Activated CD4-positive, CD25-positive, alpha-beta regulatory T cell treated with anti-CD3 and anti-CD28 coated beads, Interleukin-2, amount 50 U/mL, for 24 hours (primary cell): ENCODE results near the gene WDR7.

ENCODE experiments used
- ATAC-seq, 2 donors: fragments of 150-1000 bp; cut with Tn5 transposase; one replicate each; pipeline ENCODE4 v1.10.0; 2021; ENCODE audit warnings: mild to moderate bottlenecking in 1 of 2, moderate library complexity in 1 of 2

WDR7 gene

DNA sequence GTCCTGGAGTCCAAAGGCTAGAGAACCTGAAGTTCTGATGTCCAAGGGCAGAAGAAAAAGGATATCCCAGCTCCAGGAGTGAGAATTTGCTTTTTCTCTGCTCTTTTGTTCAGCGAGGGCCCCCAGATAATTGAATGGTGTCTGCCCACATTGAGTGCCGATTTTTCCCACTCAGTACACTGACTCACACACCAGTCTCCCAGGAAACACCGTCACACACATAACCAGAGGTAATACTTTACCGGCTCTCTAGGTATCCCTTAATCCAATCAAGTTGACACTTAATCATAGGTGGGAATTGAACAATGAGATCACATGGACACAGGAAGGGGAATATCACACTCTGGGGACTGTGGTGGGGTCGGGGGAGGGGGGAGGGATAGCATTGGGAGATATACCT, 161.5 kb downstream of the WDR7 start:
- no peak for ATAC-seq

- no peak for ATAC-seq
Observed at GRCh38 chr18:56815926-56816325, 164.8 kb downstream of the WDR7 start.

DNA sequence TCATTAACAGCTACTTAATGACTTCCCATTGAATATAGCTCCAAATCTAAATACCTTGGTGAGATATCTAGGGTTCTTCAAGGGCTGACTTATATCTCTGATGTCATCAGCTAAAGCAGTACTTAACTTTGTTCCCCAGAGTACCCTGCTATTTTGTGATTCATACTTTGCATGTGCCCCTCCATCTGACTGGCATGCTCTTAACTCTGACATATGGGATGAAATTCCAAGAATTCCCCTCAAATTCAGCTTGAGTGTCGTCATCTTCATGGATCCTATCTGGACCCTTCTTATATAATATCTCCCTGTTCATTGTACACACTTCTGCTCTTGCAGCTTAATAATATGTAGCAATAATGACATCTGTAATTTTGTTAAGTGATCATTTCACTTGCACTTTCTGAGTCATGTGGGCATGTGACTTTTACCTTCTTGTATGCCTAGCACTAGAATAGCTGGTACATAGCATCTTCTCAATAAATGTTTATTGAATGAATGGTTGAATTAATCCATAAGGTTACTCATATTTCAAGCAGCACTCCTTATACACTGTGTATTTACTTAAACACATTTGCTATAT, 172.9 kb downstream of the WDR7 start:
- no peak for ATAC-seq

GRCh38 chr18:56825321-56825720, 174.2 kb downstream of the WDR7 start:
- ATAC-seq: no peak

- no peak for ATAC-seq
Observed at GRCh38 chr18:56825878-56826277, 174.7 kb downstream of the WDR7 start.

GRCh38 chr18:56831988-56832387, 180.8 kb downstream of the WDR7 start:
- no peak for ATAC-seq

DNA sequence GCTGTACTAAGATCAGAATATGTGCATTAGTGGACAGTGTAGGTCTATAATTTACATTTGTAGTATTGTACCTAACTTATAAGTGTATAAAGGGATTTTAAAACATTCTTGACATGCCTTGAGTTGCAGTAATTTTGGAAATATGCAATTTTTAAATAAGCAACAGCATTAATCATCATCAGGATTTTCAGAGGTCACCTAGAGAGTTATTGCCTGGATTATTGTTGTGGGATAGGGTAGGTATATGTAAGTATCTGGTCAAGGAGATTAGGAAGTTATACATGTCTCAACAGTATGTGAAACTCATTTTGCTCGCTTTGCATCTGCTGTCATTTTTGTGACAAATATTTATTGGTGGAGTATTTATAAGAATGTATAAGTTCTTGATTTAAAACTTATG, 184.2 kb downstream of the WDR7 start:
- no peak for ATAC-seq

DNA sequence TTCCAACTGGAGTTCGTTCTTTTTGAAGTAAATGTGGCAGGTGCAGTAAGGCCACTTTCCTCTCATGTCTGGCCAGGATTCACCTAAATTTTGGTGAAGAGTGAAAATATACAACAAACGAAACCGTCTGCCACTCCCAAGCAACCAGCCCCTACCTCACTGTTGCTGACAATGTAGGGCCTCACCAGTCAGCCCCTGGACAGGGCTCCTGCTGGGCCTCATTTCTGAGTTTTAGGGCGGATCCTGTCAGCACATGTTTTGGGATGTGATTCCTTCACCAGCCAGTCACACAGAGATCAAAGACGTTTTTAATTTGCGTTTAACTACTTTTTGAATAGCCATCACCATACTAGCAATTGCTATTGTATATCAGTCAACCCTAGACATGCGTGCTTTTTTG, 185.0 kb downstream of the WDR7 start:
- no peak for ATAC-seq

DNA sequence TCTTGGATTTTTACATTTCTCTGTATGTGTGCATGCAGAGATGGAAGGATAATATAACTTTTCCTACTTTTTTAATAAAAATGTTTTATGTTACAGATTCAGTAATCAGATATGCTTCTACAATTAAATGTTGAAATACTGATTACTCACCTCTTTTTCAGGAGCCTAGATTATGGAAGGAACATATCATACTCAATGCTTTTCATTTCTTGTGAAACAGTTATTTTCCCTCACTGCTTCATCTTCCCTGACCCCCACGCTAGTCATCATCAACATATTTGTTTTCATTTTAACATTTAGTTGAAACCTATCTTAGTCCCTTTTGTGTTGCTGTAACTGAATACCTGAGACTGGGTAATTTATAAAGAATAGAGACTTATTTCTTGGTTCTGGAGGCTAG, 190.7 kb downstream of the WDR7 start:
- no peak for ATAC-seq

DNA sequence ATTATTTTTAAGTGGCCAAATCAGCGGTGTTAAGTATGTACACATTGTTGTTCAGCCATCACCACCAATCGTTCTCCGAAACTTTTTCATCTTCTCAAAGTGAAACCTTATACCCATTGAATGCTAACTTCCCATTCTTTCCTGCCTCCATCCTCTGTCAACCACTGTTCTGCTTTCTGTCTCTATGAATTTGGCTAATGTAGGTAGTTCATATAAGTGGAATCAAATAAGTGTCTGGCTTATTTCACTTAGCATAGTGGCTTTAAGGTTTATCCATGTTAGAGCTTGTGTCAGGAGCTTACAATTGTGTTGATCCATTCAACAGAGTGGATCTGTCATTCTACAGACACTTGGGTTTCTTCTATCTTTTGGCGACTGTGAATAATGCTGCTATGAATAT, 192.1 kb downstream of the WDR7 start:
- no peak for ATAC-seq

DNA sequence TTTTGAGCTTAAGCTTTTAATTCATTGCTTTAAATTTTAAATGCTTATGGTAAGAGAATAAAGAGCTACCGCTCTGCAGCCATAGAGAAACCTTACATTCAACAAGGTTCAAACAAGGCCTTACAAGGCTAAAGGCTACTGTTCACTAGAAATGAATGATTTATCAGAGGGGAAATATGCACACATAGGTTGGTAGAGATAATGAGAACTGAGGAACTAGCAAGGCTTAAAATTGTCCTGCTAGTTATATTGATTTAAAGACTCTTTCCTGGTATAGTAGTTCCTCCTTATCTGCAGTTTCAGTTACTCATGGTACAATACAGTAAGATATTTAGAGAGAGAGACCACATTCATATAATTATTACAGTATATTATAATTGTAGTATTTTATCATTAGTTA, 193.4 kb downstream of the WDR7 start:
- no peak for ATAC-seq

GRCh38 chr18:56851774-56852173, 200.6 kb downstream of the WDR7 start:
- ATAC-seq: no peak

- ATAC-seq: no peak
Observed at GRCh38 chr18:56853961-56854360, 202.8 kb downstream of the WDR7 start.

GRCh38 chr18:56861244-56861643, 210.1 kb downstream of the WDR7 start:
- ATAC-seq: no peak

DNA sequence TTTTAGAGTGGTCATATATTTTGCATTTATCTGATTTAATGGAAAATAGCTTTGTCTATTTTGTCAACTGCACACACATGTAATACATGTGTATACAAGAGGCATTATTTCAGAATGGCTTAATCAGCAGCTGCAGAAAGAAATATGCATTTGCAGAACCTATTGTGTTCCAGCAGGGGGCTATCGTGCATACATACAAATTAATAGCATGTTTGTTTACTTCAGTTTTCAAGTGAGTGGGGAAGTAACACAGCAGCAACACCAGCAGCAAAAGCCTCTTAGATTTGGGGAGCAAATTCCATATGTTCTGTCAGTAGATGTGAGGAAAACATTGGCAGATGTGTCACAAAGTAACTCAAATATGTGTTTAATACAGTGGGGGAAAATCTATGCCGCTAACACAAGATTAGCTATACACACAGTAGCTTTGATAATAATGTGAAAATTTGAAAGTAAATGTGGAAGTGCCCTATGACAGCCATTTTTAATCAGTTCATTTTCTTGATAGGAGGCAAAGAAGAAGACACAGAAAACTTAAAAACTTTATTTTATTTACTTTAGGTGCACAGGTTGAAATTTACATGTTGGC, 218.1 kb downstream of the WDR7 start:
- no peak for ATAC-seq

DNA sequence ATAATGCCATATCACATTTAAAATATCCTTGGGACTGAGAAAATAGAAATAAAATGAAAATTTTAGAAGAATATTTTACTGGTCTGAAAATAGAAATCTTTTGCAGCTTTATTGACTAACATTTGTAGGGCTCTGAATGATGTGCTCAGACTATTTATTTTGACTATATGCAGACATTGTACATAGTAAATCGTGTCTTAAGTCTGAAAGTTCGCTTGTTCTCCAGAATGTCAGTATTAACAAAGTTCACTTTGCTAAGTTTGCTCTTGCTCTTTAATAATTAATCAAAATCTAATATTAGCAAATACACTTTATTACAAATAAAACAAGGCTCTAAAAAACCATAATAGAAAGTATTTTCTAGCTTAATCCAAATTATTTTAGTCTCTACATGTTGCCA, 219.8 kb downstream of the WDR7 start:
- no peak for ATAC-seq

DNA sequence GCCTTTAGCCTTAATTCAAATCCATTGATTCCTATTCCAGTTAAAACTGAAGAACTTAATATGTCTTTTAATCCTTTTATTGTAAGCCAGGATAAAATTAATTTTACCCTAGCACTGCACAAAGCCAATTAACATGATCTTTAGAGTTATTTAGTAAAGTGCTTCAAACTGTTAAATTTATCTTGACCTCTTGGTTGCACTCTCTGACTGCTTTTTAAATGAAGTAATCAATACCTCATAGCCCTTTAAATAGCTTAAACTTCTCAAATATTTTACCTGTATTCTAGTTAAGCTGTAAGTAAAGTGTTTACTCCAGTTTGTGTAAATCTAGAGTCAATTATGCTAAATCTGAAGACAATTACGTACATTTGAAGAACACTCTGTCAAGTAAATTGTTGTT, 221.0 kb downstream of the WDR7 start:
- ATAC-seq: no peak

DNA sequence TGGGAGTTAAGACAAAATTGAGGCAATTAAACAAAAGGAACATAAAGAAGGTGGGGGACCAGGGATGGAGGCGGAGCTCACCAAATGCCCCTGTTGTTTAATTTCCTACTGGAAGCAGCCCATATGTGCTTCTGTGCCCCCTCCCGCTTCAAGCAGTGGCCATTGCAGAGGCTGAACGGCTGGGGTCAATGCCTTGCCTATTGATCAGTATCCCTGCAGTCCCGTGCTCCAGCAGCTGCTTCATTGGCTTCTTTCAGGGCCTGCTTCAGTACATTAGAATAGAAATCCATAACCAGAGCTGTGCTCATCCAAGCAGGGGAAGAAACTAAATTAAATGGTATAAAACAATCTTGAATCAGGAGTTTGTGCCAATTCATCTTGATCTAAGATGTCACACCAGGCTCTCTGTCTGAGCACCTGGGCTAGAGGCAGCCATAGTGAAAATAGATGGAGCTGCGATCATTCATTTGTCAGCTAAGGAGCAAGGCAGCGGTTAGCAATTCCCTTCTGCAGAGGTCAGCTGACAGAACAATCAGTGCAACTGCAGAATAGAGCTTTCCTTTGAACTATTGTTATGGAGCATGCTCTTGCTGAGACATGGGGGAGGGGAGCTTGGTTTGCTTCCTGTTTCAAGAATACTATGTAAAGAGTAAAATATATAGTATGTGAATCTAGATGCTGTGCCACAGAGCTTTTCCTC, 222.4 kb downstream of the WDR7 start:
- ATAC-seq: no peak

DNA sequence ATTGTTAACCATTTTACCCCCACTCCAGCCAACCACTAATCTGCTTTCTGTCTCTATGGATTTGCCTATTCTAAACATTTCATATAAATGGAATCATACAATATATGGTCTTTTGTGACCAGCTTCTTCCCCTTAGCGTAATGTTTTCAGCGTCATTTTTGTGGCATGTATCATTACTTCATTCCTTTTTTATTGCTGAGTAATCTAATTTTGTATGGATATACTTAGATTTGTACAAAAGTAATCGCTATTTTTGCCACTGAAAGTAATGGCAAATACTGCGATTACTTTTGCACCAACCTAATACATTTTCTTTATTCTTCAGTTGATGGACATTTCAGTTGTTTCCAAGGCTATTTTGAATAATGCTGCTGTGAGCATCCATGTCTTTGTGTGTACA, 227.6 kb downstream of the WDR7 start:
- no peak for ATAC-seq

DNA sequence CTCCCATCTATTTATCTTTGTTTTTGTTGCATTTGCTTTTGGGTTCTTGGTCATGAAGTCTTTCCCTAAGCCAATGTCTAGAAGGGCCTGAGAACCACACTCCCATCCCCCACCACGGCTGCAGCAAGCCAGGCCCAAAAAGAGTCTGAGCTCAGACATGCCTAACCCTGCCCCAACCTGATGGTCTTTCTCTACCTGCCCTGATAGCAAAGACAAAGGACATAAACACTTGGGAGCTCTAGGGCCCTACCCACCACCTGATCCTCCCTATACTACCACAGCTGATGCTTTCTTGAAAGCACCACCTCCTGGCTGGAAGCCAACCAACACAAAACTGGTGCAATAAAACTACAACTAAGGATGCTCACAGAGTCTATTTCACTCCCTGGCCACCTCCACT, 233.4 kb downstream of the WDR7 start:
- ATAC-seq: no peak

DNA sequence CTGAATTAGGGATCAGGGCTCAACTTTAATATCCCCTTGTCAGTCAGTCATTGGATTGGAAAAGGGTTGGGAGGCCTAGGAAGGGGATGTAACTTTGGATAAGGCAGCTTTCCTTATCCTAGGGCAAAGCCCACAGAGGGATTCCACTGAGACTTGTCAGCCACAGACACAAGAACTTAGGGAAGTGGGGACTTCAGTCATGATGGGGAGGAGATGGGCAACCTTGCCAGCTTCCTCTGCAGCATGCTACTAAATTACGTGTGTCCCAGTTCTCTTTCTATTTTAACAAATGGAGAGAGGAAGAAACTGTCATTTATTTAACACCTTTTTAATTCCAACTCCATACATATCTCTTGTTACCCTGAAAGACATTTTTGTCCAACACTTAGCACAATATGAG, 237.8 kb downstream of the WDR7 start:
- ATAC-seq: no peak

DNA sequence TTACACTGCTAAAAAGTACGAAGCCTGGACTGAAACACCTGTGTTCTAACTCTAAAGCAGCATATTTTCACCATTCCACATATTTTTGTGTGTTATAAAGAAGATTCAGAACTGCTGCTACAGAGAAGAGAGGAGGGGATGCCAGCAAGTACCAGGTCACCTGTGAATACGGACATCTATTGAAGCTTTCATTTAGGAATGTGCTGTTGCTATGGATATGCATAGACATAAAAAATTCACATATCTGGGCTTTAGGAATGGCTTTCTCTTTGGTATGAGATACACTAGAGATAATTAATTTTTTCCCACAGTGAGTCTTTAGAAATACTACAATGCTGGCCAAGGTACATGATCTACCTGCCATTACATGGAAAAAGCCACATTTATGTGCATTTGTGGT, 238.5 kb downstream of the WDR7 start:
- ATAC-seq: no peak

DNA sequence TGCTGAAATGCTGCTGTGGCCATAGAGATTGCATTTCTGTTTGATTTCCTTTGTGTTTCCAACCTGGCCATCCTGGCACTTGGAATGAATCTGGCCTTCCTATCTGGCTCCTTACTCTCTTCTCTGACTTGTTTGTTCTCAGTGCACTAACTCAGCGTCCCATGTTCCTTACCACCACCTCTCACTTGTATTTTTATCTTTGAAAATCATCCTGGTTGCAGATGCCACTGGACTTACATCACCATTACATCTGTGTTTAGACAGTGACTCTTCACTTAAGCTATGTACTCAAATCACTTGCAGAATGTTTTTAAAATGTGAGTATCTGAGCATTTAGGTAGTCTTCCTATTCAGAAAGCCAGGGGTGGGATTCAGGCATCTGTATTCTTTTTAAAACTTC, 239.5 kb downstream of the WDR7 start:
- no peak for ATAC-seq

GRCh38 chr18:56891116-56891515, 240.0 kb downstream of the WDR7 start:
- ATAC-seq: no peak

- no peak for ATAC-seq
Observed at GRCh38 chr18:56891870-56892269, 240.7 kb downstream of the WDR7 start.
